ENCODE measurements around the gene TMPRSS4.

DNA sequence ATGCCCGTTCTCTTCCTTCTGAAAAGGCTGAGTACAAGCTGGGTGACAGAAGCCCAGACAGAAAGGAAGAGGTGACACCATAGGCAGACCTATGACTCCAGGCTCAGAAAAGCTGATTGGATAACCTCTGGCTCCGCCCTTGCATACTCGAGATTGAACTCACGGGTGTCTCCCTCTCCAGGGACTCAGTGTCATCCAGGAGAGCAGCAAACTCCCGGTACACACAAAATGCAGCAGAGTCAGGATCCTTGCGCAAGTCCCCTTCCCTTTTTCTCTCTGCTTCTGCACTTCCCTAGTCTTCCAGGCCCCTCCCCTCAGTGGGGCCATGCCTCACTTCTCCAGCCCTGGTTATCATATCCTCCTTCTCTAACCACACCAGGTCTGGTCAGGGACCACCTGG is 65.9 kb downstream of the TMPRSS4 start:
- TF ChIP-seq EZH2 (optimal IDR thresholded peaks at IDR 0.05; ENCODE audit: low read depth, low read length): no peak
- TF ChIP-seq, protein P1, sequence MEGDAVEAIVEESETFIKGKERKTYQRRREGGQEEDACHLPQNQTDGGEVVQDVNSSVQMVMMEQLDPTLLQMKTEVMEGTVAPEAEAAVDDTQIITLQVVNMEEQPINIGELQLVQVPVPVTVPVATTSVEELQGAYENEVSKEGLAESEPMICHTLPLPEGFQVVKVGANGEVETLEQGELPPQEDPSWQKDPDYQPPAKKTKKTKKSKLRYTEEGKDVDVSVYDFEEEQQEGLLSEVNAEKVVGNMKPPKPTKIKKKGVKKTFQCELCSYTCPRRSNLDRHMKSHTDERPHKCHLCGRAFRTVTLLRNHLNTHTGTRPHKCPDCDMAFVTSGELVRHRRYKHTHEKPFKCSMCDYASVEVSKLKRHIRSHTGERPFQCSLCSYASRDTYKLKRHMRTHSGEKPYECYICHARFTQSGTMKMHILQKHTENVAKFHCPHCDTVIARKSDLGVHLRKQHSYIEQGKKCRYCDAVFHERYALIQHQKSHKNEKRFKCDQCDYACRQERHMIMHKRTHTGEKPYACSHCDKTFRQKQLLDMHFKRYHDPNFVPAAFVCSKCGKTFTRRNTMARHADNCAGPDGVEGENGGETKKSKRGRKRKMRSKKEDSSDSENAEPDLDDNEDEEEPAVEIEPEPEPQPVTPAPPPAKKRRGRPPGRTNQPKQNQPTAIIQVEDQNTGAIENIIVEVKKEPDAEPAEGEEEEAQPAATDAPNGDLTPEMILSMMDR (IDR thresholded peaks at IDR 0.05; ENCODE audit: low read length): no peak
